Endothelial cell of umbilical vein (primary cell): ENCODE measurements around the gene CLIP1. TPM values are rescaled to one million over a fixed set of nuclear protein-coding genes. Genes with fewer than 3 reads are reported as not detected.
"Not testable (repeated sequence)": the region's sequence is repeated elsewhere in the genome, so short reads cannot be mapped to it uniquely, and the experiment has no call there.

Experiments used
- BruUV-seq: library from RNA; stranded (reverse); fragments of 400-500 nt; replicated peaks from 2 replicates; lab custom pipeline; 2021; lab: Mats Ljungman, UMichigan
- CTCF ChIA-PET: fragments of 300-600, 350-600 bp; sonication (Branson Sonifier 250); formaldehyde crosslinking; loops from one replicate; lab custom pipeline; 2021; ENCODE audit warnings: antibody characterized with exemption, inconsistent platforms; lab: Charles Lee
- POLR2A ChIA-PET: fragments of 300-600, 350-600 bp; sonication (Branson Sonifier 250); formaldehyde crosslinking; loops from one replicate; lab custom pipeline; 2021; ENCODE audit warnings: antibody characterized with exemption, inconsistent platforms; lab: Charles Lee
- DNase-seq: peaks from one replicate; pipeline ENCODE4 v3.0.0-alpha.2; 2011; ENCODE audit warnings: low read depth, low spot score
- FAIRE-seq: peaks from 2 replicates; lab custom pipeline; 2011; peaks lifted over from hg19 to GRCh38; lab: Jason Lieb, UNC
- H2AFZ ChIP-seq: 2 replicates; pipeline ENCODE4 v1.6.0; 2012; ENCODE audit warnings: low read depth, low read length, control low read depth, inconsistent platforms
- H3K27ac ChIP-seq: 2 replicates; pipeline ENCODE4 v1.5.1; 2011; ENCODE audit warnings: low read depth, mild to moderate bottlenecking, control low read depth, low read length, moderate library complexity; ENCODE audit not compliant: insufficient read depth
- H3K27me3 ChIP-seq, 2 experiments: 2 replicates each; pipeline versions ENCODE4 v1.6.0 to v1.6.1; 2011; ENCODE audit warnings: low read length in 2 of 2, mixed read lengths in 1 of 2; ENCODE audit not compliant: control insufficient read depth in 2 of 2, insufficient read depth in 2 of 2
- H3K36me3 ChIP-seq, 2 experiments: 2 replicates in 1 of 2; 3 replicates in 1 of 2; pipeline ENCODE4 v1.5.1; 2011; ENCODE audit warnings: low read length in 2 of 2, mild to moderate bottlenecking in 1 of 2, moderate library complexity in 1 of 2; ENCODE audit not compliant: control insufficient read depth in 2 of 2, insufficient read depth in 2 of 2; ENCODE audit errors: extremely low read depth in 1 of 2
- H3K4me1 ChIP-seq: 3 replicates; pipeline ENCODE4 v1.5.1; 2011; ENCODE audit warnings: mild to moderate bottlenecking, low read length; ENCODE audit not compliant: control insufficient read depth, insufficient read depth; ENCODE audit errors: extremely low read depth
- H3K4me2 ChIP-seq: 2 replicates; pipeline ENCODE4 v1.6.1; 2011; ENCODE audit warnings: low read length, control low read depth, mixed read lengths; ENCODE audit not compliant: insufficient read depth
- H3K4me3 ChIP-seq, 3 experiments: fragments of 200-600 bp in 1 of 3; sonication (generic), shearing (Covaris generic) in 1 of 3; replicated peaks in 1 of 3; 2 replicates each; pipeline ENCODE4 v1.5.1; 2011 to 2016; ENCODE audit warnings: control low read depth in 3 of 3, low read length in 3 of 3, mild to moderate bottlenecking in 2 of 3, inconsistent platforms in 1 of 3, low read depth in 1 of 3, moderate library complexity in 1 of 3; ENCODE audit not compliant: insufficient read depth in 1 of 3
- H3K79me2 ChIP-seq: 2 replicates; pipeline ENCODE4 v1.6.0; 2012; ENCODE audit warnings: low read length, inconsistent platforms; ENCODE audit not compliant: control insufficient read depth, insufficient read depth
- H3K9ac ChIP-seq: replicated peaks from 2 replicates; pipeline ENCODE3; 2011; ENCODE audit warnings: low read length, control low read depth; ENCODE audit not compliant: insufficient read depth; ENCODE audit errors: extremely low read depth
- H3K9me1 ChIP-seq: replicated peaks from 3 replicates; pipeline ENCODE4 v1.6.0; 2011; ENCODE audit warnings: mild to moderate bottlenecking, low read length; ENCODE audit not compliant: control insufficient read depth, insufficient read depth; ENCODE audit errors: extremely low read depth
- H3K9me3 ChIP-seq: replicated peaks from 2 replicates; pipeline ENCODE4 v1.5.1; 2012; ENCODE audit warnings: low read length, inconsistent platforms; ENCODE audit not compliant: control insufficient read depth, insufficient read depth
- H4K20me1 ChIP-seq: replicated peaks from 2 replicates; pipeline ENCODE3; 2011; ENCODE audit warnings: mild to moderate bottlenecking, low read length; ENCODE audit not compliant: control insufficient read depth, insufficient read depth; ENCODE audit errors: extremely low read depth
- EZH2 ChIP-seq: IDR thresholded peaks from 2 replicates; pipeline ENCODE4 v1.6.1; 2012; ENCODE audit warnings: borderline replicate concordance, low read depth, mild to moderate bottlenecking, moderate library complexity, low read length, inconsistent platforms; ENCODE audit not compliant: severe bottlenecking
- FOS ChIP-seq: IDR thresholded peaks from 2 replicates; pipeline ENCODE4 v1.6.1; 2011; ENCODE audit warnings: mild to moderate bottlenecking, low read length, moderate library complexity, borderline replicate concordance; ENCODE audit not compliant: insufficient read depth
- GATA2 ChIP-seq: IDR thresholded peaks from 2 replicates; pipeline ENCODE4 v1.7.0; 2011; ENCODE audit warnings: low read depth, mild to moderate bottlenecking, moderate library complexity, mixed read lengths, low read length; ENCODE audit not compliant: insufficient read length, insufficient read depth
- JUN ChIP-seq: IDR thresholded peaks from 2 replicates; pipeline ENCODE4 v1.6.1; 2011; ENCODE audit warnings: borderline replicate concordance, low read depth; ENCODE audit not compliant: insufficient read length, insufficient read depth
- POLR2A ChIP-seq: IDR thresholded peaks from 2 replicates; pipeline ENCODE4 v1.6.1; 2012; ENCODE audit warnings: low read depth, mild to moderate bottlenecking, control low read depth, low read length
- POLR2AphosphoS5 ChIP-seq: IDR thresholded peaks from 2 replicates; pipeline ENCODE4 v1.6.1; 2012; ENCODE audit warnings: low read depth, mild to moderate bottlenecking, control low read depth, low read length, moderate library complexity; ENCODE audit not compliant: insufficient read depth
- dilution Hi-C: fragments of 300-500 bp; cut with MboI; formaldehyde crosslinking; loops from one replicate; pipeline ENCODE4 v1.15.0; 2019; ENCODE audit warnings: low sequenced_read_pairs; ENCODE audit not compliant: extremely low pct_ligation_motif_present
- intact Hi-C: fragments of 100-400 bp; cut with micrococcal nuclease; formaldehyde crosslinking; loops from one replicate; pipeline ENCODE4 v1.10.0; 2022
- polyA plus RNA-seq, 4 experiments: library from polyadenylated mRNA; depleted of rRNA in 3 of 4; stranded (reverse) in 3 of 4; unstranded in 1 of 4; fragments of >200 nt; gene quantifications; 2 replicates each; pipeline versions ENCODE4 v1.2.1 to v1.2.3, GENCODE V29; 2011 to 2012; ENCODE audit warnings: missing spikeins in 1 of 4
- total RNA-seq: library from RNA; stranded (reverse); gene quantifications from 2 replicates; pipeline ENCODE4 v1.2.3, GENCODE V29; 2021
- TF ChIP-seq, protein P1 (sequence below): IDR thresholded peaks from 2 replicates; pipeline ENCODE4 v1.6.1; 2011; ENCODE audit not compliant: insufficient read depth, insufficient read length

Gene CLIP1
- total and polyA plus RNA-seq, 2 donors (not counting 3 experiments of a cell fraction or from before 2014, with no cell fraction given): 56.5 to 84.3 TPM

DNA sequence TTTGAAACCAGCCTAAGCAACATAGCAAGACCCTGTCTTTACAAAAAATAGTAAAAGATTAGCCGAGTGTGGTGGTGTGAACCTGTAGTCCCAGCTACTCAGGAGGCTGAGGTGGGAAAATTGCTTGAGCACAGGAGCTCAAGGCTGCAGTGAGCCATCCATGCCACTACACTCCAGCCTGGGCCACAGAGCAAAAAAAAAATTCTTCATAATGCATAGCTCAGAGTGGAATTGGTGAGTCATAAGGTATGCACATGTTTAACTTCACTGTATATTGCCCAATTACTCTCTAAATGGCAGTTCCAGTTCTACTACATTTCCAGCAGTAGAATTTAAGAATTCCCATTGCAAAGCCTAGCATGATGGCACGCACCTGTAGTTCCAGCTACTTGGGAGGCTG is 26.8 kb upstream of the CLIP1 start:
- no peaks in the 10 kb centered on the region for H3K9me1 ChIP-seq
- no TSS peak for BruUV-seq

DNA sequence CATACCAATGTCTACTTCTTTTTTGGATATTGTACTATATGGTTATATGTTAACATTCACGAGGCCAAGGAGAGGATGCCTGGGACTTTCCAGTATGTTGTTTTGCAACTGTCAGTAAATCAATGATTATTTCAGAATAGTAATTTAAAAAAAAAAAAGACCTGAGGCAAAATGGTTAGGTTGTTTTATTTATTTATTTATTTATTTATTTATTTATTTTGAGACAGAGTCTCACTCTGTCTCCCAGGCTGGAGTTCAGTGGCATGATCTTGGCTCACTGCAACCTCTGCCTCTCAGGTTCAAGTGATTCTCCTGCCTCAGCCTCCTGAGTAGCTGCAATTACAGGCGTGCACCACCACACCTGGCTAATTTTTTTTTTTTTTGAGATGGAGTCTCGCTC is 25.4 kb upstream of the CLIP1 start:
- intact Hi-C loops, DNase-seq, H3K36me3 ChIP-seq, dilution Hi-C loops, H3K9me1 ChIP-seq, H3K9me3 ChIP-seq, H3K9ac ChIP-seq, POLR2A ChIA-PET, H4K20me1 ChIP-seq, BruUV-seq, FAIRE-seq, H3K79me2 ChIP-seq, H3K27me3 ChIP-seq, H3K27ac ChIP-seq, H3K4me2 ChIP-seq, H3K4me1 ChIP-seq, H2AFZ ChIP-seq, H3K4me3 ChIP-seq: not testable (repeated sequence)
- CTCF ChIA-PET: interaction anchor here (1.7 to 1.9 kb wide), 2 partner anchors 24 to 48 kb away, joined by 5 to 8 read pairs; no protein-coding TSS in a partner anchor

More for the DNA sequence above, 26.8 kb upstream of the CLIP1 start:
- H3K4me2 ChIP-seq: no peak overlapping the region
- no peak overlapping the region for H2AFZ ChIP-seq
- CTCF ChIA-PET: interaction anchor here (1.0 to 2.2 kb wide), 4 partner anchors 8 to 49 kb away, joined by 3 to 11 read pairs (median 6); no protein-coding TSS in a partner anchor
- TF ChIP-seq GATA2 (no peak), FOS (peak; percentile 39), JUN (peak; percentile 34), EZH2 (no peak), POLR2A (no peak), POLR2AphosphoS5 (no peak)
- TF ChIP-seq, protein P1, sequence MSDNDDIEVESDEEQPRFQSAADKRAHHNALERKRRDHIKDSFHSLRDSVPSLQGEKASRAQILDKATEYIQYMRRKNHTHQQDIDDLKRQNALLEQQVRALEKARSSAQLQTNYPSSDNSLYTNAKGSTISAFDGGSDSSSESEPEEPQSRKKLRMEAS: no peak
- FAIRE-seq: no peak
- POLR2A ChIA-PET: interaction anchor here (0.6 kb wide), 1 partner anchor 49 kb away, joined by 3 read pairs; no protein-coding TSS in a partner anchor
- no peaks in the 10 kb centered on the region for H3K36me3 ChIP-seq
- H3K4me3 ChIP-seq: no peak overlapping the region
- DNase-seq: peak; percentile 38
- no peaks in the 10 kb centered on the region for H3K4me1 ChIP-seq
- intact Hi-C loops (no loop called here), dilution Hi-C loops (no loop called here)
- H3K27ac ChIP-seq: no peak overlapping the region
- no peaks in the 10 kb centered on the region for H3K9me3 ChIP-seq
- no peaks in the 10 kb centered on the region for H3K79me2 ChIP-seq
- no peaks in the 10 kb centered on the region for H4K20me1 ChIP-seq
- H3K27me3 ChIP-seq: no peaks in the 10 kb centered on the region
- H3K9ac ChIP-seq: no peak overlapping the region

DNA sequence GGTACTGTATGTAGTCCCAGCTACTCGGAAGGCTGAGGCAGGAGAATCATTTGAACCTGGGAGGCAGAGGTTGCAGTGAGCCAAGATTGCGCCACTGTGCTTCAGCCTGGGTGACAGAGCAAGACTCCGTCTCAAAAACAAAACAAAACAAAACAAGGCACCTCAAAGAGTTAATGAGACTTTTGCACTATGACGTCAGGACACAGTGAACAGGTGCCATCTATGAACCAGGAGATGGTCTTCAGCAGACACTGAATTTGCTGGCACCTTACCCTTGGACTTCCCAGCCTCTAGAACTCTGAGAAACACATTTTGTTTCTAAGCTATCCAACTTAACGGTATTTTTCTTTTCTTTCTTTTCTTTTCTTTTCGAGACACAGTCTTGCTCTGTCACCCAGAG is 23.9 kb upstream of the CLIP1 start:
- H3K27ac ChIP-seq, H3K9ac ChIP-seq, H3K4me1 ChIP-seq, H3K4me2 ChIP-seq, dilution Hi-C loops, H4K20me1 ChIP-seq, BruUV-seq, H3K79me2 ChIP-seq, intact Hi-C loops, H3K9me1 ChIP-seq, FAIRE-seq, H3K4me3 ChIP-seq, H3K9me3 ChIP-seq, H3K36me3 ChIP-seq, H3K27me3 ChIP-seq, POLR2A ChIA-PET, H2AFZ ChIP-seq, DNase-seq: not testable (repeated sequence)
- CTCF ChIA-PET: interaction anchor here (1.1 to 1.3 kb wide), 2 partner anchors 11 to 25 kb away, joined by 3 to 4 read pairs; no protein-coding TSS in a partner anchor
